Progenitor cell of endocrine pancreas (in vitro differentiated cells): ENCODE results near the gene AK8. TPM values are rescaled to one million over a fixed set of nuclear protein-coding genes. Genes with fewer than 3 reads are reported as not detected.
"Not testable (repeated sequence)": the region's sequence is repeated elsewhere in the genome, so short reads cannot be mapped to it uniquely, and the experiment has no call there.

Experiments used
- DNase-seq: peaks from one replicate; pipeline ENCODE4 v3.0.0; 2021; ENCODE audit warnings: low spot score; ENCODE audit not compliant: unreplicated experiment
- H3K27ac Mint-ChIP-seq: 2 replicates; pipeline ENCODE4 v1.8.0; 2021; ENCODE audit warnings: mild to moderate bottlenecking, moderate library complexity, mixed read lengths
- H3K27me3 Mint-ChIP-seq: 2 replicates; pipeline ENCODE4 v1.8.0; 2021; ENCODE audit warnings: mixed read lengths
- H3K36me3 Mint-ChIP-seq: 2 replicates; pipeline ENCODE4 v1.8.0; 2022; ENCODE audit warnings: mixed read lengths; ENCODE audit not compliant: insufficient read depth
- H3K4me1 Mint-ChIP-seq: 2 replicates; pipeline ENCODE4 v1.8.0; 2021; ENCODE audit warnings: low read depth, mixed read lengths
- H3K4me3 Mint-ChIP-seq: 2 replicates; pipeline ENCODE4 v1.8.0; 2021; ENCODE audit warnings: low read depth, mild to moderate bottlenecking, moderate library complexity, mixed read lengths
- H3K9me3 Mint-ChIP-seq: 2 replicates; pipeline ENCODE4 v1.8.0; 2021; ENCODE audit warnings: low read depth, mixed read lengths
- CTCF ChIP-seq: fragments of 200-600 bp; sonication (generic); IDR thresholded peaks from one replicate; pipeline ENCODE4 v1.5.0; 2021; ENCODE audit warnings: antibody characterized with exemption, mild to moderate bottlenecking; ENCODE audit not compliant: unreplicated experiment
- total RNA-seq: library from RNA; stranded (reverse); gene quantifications from 2 replicates; pipeline ENCODE4 v1.2.1, GENCODE V29; 2021

The AK8 gene
- total RNA-seq, 1 donor from 2014 or later: 1.9 TPM

- Mint-ChIP-seq H3K36me3 (no peaks in the 10 kb centered on the region), H3K4me1 (no peaks in the 10 kb centered on the region), H3K27ac (no peak overlapping the region), H3K9me3 (no peaks in the 10 kb centered on the region), H3K27me3 (peaks cover 10% of the 10 kb centered on the region), H3K4me3 (no peak overlapping the region)
- TF ChIP-seq CTCF: no peak
- no peak for DNase-seq
These were observed 162.1 kb downstream of the AK8 start for GRCh38 chr9:132716007-132716406.

GRCh38 chr9:132712753-132713152 is 165.3 kb downstream of the AK8 start:
- Mint-ChIP-seq H3K27ac (no peak overlapping the region), H3K9me3 (no peaks in the 10 kb centered on the region), H3K4me3 (no peak overlapping the region), H3K4me1 (no peaks in the 10 kb centered on the region), H3K36me3 (no peaks in the 10 kb centered on the region), H3K27me3 (peaks cover 11% of the 10 kb centered on the region)
- no peak for TF ChIP-seq CTCF
- no peak for DNase-seq

GRCh38 chr9:132711846-132712245 is 166.2 kb downstream of the AK8 start:
- no peaks in the 10 kb centered on the region for H3K36me3 Mint-ChIP-seq

GRCh38 chr9:132711152-132711551 is 166.9 kb downstream of the AK8 start:
- H3K4me1 Mint-ChIP-seq, H3K36me3 Mint-ChIP-seq, H3K4me3 Mint-ChIP-seq, H3K27ac Mint-ChIP-seq, DNase-seq, H3K9me3 Mint-ChIP-seq, H3K27me3 Mint-ChIP-seq: not testable (repeated sequence)

More at GRCh38 chr9:132711846-132712245, 166.2 kb downstream of the AK8 start:
- no peaks in the 10 kb centered on the region for H3K9me3 Mint-ChIP-seq
- H3K4me3 Mint-ChIP-seq: no peak overlapping the region
- no peak for TF ChIP-seq CTCF
- no peaks in the 10 kb centered on the region for H3K4me1 Mint-ChIP-seq
- no peak for DNase-seq
- no peak overlapping the region for H3K27ac Mint-ChIP-seq
- peaks cover 9% of the 10 kb centered on the region for H3K27me3 Mint-ChIP-seq

- H3K36me3 Mint-ChIP-seq: no peaks in the 10 kb centered on the region
These were observed 167.8 kb downstream of the AK8 start for GRCh38 chr9:132710333-132710732.

More at GRCh38 chr9:132710333-132710732, 167.8 kb downstream of the AK8 start:
- Mint-ChIP-seq H3K27me3 (peaks cover 11% of the 10 kb centered on the region), H3K4me1 (no peaks in the 10 kb centered on the region), H3K27ac (no peak overlapping the region), H3K9me3 (no peaks in the 10 kb centered on the region), H3K4me3 (no peak overlapping the region)
- DNase-seq: no peak
- no peak for TF ChIP-seq CTCF
